HG03196 (cell line): Measurements from ENCODE around the gene ARL15.
"Not testable (repeated sequence)": the region's sequence is repeated elsewhere in the genome, so short reads cannot be mapped to it uniquely, and the experiment has no call there.

ENCODE experiments used
- ATAC-seq: cut with Tn5 transposase; IDR thresholded peaks from one replicate; pipeline ENCODE4 v1.9.1; 2021; ENCODE audit not compliant: unreplicated experiment

Gene ARL15

GRCh38 chr5:53997736-53998627 lies 312.4 kb downstream of the ARL15 start:
- ATAC-seq = no peak

GRCh38 chr5:53996008-53996407 lies 314.4 kb downstream of the ARL15 start:
- ATAC-seq = no peak

- no peak for ATAC-seq
These were observed 316.2 kb downstream of the ARL15 start for GRCh38 chr5:53994148-53994547.

- no peak for ATAC-seq
These were observed 318.4 kb downstream of the ARL15 start for GRCh38 chr5:53991942-53992341.

GRCh38 chr5:53987101-53987500 lies 323.3 kb downstream of the ARL15 start:
- no peak for ATAC-seq

- ATAC-seq = no peak
These were observed 324.6 kb downstream of the ARL15 start for GRCh38 chr5:53985796-53986195.

GRCh38 chr5:53984971-53985370 lies 325.4 kb downstream of the ARL15 start:
- ATAC-seq = no peak

- no peak for ATAC-seq
These were observed 326.6 kb downstream of the ARL15 start for GRCh38 chr5:53983568-53984460.

- ATAC-seq = not testable (repeated sequence)
These were observed 328.1 kb downstream of the ARL15 start for GRCh38 chr5:53982319-53982718.

- ATAC-seq = no peak
These were observed 330.3 kb downstream of the ARL15 start for GRCh38 chr5:53980061-53980460.

GRCh38 chr5:53974021-53974420 lies 336.4 kb downstream of the ARL15 start:
- no peak for ATAC-seq

GRCh38 chr5:53972314-53972713 lies 338.1 kb downstream of the ARL15 start:
- ATAC-seq = no peak

- no peak for ATAC-seq
These were observed 338.8 kb downstream of the ARL15 start for GRCh38 chr5:53971551-53971950.

GRCh38 chr5:53971131-53971530 lies 339.2 kb downstream of the ARL15 start:
- no peak for ATAC-seq

- ATAC-seq = no peak
These were observed 339.9 kb downstream of the ARL15 start for GRCh38 chr5:53970475-53970874.

GRCh38 chr5:53969176-53969730 lies 341.1 kb downstream of the ARL15 start:
- ATAC-seq = no peak

- no peak for ATAC-seq
These were observed 344.9 kb downstream of the ARL15 start for GRCh38 chr5:53965459-53965858.

- ATAC-seq = no peak
These were observed 346.4 kb downstream of the ARL15 start for GRCh38 chr5:53963958-53964357.

GRCh38 chr5:53962306-53962705 lies 348.1 kb downstream of the ARL15 start:
- ATAC-seq = no peak

- no peak for ATAC-seq
These were observed 353.7 kb downstream of the ARL15 start for GRCh38 chr5:53956632-53957031.

GRCh38 chr5:53956196-53956595 lies 354.2 kb downstream of the ARL15 start:
- no peak for ATAC-seq

- no peak for ATAC-seq
These were observed 359.8 kb downstream of the ARL15 start for GRCh38 chr5:53950621-53951020.
